K562 (cell line): ENCODE data around the gene ERN1.

Source experiments
- EZH2 ChIP-seq: IDR thresholded peaks from 2 replicates; pipeline ENCODE4 v1.6.1; 2012; ENCODE audit warnings: low read depth, mild to moderate bottlenecking, inconsistent platforms, low read length, borderline replicate concordance
- ZBTB7A ChIP-seq: IDR thresholded peaks from 2 replicates; pipeline ENCODE4 v1.6.1; 2011; ENCODE audit warnings: low read depth, mild to moderate bottlenecking, low read length, moderate library complexity, borderline replicate concordance; ENCODE audit not compliant: control insufficient read depth
- TF ChIP-seq, protein P1 (sequence below): sonication (generic); formaldehyde crosslinking; IDR thresholded peaks from 2 replicates; pipeline ENCODE4 v1.8.1; 2023; ENCODE audit warnings: mild to moderate bottlenecking, missing genetic modification reagents

DNA sequence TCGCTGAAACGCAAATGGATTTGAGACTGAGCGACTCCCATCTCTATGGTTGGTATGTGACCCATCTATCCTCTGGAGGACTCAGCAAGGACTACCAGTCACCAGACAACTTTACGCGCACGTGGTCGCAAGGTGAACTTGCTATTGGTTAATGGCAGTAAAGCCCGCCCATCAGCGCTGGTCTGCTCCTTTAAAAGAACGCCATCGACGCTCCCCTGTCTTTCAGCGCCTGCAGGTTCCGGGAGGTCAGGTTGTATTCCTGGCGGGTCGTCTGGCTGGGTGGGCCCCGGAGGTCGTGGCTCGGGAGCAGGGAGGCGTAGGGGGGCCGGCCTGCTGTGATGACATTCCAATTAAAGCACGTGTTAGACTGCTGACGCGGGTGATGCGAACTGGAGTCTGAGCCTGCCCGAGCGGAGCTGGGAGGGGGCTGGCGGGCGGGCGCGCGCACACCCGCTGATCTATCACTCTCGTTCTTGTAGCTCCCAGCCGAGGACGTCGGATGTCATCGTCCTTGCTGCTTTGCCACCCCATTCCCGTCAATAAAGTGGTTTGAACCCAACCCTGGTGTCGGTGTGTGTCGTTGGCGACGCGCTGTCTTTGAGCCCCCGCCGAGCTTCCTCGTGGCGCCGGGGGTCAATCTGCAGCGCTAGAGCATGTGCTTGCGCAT, 15.9 kb upstream of the ERN1 start:
- TF ChIP-seq, protein P1, sequence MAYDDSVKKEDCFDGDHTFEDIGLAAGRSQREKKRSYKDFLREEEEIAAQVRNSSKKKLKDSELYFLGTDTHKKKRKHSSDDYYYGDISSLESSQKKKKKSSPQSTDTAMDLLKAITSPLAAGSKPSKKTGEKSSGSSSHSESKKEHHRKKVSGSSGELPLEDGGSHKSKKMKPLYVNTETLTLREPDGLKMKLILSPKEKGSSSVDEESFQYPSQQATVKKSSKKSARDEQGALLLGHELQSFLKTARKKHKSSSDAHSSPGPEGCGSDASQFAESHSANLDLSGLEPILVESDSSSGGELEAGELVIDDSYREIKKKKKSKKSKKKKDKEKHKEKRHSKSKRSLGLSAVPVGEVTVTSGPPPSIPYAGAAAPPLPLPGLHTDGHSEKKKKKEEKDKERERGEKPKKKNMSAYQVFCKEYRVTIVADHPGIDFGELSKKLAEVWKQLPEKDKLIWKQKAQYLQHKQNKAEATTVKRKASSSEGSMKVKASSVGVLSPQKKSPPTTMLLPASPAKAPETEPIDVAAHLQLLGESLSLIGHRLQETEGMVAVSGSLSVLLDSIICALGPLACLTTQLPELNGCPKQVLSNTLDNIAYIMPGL (CRISPR knock-in tag), result no peak; the same call in 1 of the 2 replicates
- TF ChIP-seq ZBTB7A (peak; percentile 100), EZH2 (no peak)
